Hematopoietic multipotent progenitor cell treated with erythropoietin and hydrocortisone succinate and interleukin-3 and kit ligand, for 4 days (in vitro differentiated cells): ENCODE measurements around the gene TAOK3.

Experiments used
- DNase-seq: peaks from one replicate; pipeline ENCODE4 v3.0.0-alpha.2; 2015

TAOK3 gene

DNA sequence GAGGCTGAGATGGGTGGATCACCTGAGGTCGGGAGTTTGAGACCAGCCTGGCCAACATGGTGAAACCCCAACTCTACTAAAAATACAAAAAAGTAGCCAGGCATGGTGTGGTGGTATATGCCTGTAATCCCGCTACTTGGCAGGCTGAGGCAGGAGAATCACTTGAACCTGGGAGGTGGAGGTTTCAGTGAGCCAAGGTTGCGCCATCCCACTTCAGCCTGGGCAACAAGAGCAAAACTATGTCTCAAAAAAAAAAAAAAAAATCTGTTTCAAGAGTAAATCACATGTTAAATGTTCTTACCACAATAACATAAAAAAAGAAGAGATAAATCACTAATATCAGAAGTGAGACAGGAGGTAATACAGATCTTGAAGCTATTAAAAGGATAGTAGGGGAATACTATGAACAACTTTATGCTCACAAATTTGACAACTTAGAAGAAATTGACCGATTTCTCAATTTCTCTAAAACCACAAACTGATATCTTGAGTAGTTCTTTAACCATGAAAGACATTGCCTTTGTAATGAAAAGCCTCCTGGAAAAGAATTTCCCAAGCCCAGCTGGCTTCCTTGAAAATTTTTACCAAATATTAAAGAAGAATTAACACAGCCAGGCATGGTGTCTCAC is 37.7 kb downstream of the TAOK3 start:
- DNase-seq, result peak; percentile 56

DNA sequence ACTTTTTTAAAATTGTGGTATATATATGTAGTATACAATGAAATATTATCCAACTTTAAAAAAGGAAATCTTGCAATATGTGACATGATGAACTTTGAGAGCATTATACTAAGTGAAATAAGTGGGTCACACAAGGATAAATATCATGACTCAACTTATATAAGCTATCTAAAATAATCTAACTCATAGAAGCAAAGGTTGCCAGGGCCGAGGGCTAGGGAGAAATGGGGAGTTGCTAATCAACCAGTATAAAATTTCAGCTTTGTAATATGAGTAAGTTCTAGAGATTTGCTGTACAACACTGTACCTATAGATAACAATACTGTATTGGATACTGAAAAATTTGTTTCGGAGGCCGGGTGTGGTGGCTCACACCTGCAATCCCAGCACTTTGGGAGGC is 38.5 kb downstream of the TAOK3 start:
- DNase-seq, result no peak

DNA sequence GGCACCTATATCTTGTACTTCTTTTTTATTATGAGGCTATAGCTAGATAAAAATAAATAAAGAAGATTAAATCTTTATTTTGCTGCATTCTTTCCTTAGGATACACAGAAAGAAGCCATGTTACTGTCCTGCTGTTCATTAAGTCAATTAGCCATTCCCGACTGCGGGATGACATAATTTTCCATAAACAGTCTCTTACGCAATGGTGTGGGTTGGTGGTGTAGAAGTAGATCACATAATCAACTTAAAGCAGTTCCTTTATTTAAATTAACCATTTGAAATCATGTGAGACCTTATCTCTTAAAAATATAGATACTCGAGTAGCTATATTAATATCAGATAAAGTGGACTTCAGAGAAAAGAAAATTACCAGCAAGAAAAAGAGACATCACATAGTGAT is 40.2 kb downstream of the TAOK3 start:
- peak; percentile 72 for DNase-seq

DNA sequence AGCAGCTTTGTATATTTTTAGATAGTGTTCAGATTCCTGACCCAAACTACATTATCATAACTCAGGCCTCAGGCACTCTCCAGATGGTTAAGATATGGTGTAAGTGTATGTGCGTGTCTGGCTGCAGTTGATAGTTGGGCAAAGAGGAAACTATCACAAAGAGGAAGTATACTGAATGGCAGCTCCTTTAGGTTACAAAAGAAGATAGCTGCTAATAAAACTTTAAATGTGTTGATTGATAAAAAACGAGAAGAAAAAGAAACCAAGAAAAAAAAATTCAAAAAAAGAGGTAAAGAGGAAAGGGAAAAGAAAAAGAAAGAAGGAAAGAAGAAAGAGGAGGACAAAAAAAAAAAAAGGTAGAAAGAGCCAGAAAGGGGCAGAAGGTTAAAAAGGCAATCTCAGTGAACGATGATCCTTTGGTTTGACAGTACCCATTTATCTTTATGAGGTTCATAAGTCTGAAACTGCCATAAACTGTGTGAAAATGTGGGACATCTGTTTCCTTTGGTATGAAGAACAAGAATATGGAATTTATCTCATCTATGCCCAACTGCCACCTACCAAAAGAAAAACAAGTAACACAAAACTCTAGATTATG is 42.2 kb downstream of the TAOK3 start:
- peak; percentile 98 for DNase-seq

DNA sequence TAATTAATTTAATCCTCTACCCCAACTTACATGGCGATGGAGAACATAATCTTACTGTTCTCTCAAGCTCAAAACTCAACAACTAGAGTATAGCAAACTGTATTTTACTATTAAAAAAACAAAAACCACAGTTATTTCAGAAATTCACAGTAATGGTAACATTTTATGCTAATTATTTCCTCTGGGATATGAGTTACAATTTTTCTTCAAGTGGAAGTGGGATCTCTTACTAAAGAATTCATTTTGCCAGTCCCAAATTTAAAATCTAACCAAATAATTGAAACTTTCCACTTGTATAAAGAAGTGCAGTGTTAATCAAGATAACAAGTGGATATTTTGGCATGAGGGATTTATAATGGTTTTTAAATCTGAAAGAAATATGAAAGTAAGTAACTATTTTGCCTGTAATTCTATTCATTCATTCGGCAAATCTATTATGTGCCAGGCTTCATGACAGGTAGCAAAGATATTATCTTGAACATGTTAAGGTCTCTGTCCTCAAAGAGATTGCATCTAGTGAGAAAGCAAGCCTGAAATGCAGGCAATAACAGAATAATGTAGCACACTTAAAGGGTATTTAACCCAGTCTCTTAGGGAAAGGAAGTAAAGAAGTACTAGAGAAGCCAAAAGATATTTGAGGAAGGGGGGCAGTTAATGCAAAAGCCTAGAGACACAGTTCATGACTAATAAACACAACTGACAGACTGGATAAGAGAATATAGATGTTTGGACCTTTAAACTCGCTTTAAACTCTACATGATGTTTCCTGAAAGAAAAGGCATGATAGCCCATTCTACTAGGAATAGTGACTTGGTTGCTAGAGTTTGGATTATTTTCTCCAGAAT is 44.0 kb downstream of the TAOK3 start:
- peak; percentile 50 for DNase-seq

DNA sequence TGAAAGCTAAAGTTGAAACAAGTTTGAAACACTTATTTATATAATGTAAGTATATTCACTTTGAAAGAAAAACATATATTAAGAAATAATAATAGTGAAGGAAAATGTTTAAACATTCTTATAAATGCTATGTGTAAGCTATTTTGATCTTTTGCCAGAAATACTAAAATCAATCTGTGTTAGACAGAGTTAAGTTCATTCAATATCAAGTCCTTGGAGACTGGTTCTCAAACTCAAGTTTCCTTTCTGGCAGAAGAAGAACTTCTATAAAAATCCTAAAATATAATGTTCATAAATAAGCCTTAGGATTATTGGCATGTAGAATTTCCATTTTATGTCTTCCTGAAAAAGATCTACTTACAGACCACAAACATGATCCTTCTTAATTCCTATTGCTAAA is 45.3 kb downstream of the TAOK3 start:
- DNase-seq, result no peak

DNA sequence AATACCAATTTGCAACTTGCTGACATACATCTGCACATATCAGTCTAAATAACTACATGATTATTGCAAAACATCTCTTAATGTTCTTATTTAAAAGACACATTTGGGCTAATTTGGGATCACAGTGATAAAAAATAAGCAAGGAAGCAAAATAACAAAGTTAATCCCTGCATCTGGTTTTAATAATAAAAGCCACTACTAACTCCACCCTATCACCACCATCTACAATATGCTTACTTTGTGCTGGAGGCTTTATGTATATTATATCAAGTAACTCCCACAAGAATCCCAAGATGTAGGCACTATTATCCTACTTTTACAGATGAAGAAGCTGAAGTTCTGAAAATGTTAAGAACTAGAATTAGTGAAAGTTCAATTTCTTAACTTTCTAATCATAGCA is 45.7 kb downstream of the TAOK3 start:
- no peak for DNase-seq

DNA sequence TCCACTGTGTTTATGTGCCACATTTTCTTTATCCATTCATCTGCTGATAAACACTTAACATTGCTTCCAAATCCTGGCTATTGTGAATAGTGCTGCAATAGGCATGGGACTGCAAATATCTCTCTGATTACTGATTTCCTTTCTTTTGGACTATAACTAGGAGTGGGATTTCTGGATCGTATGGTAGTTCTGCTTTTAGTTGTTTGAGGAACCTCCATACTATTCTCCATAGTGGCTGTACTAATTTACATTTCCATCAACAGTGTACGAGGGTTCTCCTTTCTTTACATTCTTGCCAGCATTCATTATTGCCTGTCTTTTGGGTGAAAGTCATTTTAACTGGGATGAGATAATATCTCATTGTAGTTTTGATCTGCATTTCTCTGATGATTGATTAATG is 47.6 kb downstream of the TAOK3 start:
- DNase-seq, result no peak

DNA sequence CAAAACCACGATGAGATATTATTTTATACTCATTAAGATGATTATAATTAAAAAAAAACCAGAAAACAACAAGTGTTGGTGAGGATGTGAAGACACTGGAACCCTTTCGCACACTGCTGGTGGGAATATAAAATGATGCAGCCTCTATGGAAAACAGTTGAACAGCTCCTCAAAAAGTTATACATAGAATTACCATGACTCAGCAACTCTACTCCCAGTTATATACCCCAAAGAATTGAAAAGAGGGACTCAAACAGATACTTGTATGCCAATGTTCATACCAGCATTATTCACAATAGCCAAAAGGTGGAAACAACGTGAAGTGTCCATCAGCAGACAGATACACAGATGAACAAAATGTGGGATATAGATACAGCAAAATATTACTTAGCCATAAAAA is 53.1 kb downstream of the TAOK3 start:
- DNase-seq, result no peak

DNA sequence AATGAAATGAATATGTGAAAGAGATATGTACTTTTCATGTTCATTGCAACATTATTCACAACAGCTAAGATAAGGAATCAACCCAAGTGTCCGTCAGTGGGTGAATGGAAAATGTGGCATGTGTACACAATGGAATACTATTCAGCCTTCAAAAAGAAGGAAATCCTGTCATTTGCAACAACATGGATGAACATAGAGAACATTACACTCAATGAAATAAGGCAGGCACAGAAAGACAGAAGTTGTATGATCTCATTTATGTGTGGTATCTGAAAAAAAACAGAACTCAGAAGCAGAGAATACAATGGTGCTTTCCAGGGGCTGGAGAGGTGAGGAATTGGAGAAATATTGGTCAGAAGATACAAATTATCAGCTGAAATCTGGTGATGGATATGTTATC is 54.0 kb downstream of the TAOK3 start:
- DNase-seq, result no peak

DNA sequence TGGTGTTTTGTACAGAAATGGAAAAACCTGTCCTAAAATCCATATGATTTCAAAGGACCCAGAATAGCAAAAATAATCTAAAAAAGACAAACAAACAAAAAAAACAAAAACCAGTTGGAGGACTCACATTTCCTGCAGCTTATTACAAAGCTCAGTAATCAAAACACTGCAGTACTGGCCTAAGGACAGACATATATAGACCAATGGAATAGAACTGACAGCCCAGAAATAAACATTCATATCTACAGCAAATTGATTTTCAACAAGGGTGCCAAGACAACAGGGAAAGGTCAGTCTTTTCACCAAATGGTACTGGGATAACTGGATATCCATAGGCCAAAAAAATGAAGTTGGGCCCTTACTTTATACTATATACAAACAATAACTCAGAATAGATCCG is 55.0 kb downstream of the TAOK3 start:
- DNase-seq, result no peak

DNA sequence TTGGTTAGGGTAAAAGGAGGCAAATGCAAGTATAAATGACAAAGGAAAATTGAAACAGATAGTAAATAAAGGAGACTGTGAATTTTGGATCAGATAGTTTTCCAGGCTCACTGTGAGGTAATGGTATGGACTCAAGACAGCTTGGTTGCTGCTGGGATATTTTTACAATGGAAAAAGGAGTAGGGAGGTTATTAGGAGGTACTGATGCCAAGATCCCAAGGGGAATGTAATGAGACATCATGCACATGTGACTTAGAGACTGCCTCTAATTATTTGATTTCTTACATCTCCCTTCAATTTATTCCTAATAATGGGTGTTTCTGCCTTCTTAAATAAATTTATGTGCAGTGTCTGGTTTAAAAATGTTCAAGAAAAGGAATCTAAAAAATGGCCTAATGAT is 56.9 kb downstream of the TAOK3 start:
- DNase-seq, result no peak

DNA sequence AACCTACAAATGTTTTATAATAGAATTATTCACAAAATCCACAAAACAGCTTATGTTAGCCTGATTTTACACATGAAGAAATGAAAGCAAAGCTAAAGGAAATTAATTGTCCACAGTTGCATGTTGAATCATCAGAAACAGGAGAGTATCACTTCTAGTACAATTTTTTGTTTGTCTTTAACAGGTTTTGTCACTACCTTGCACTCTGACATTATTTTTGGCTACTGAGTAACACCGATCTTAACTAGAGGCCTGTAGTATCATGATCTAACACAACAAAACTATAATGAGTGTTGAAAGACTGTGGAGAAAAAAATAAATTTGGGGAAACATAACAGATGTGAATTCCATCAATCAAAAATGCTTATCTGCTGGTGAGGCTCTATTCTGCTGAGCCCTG is 60.1 kb downstream of the TAOK3 start:
- no peak for DNase-seq

DNA sequence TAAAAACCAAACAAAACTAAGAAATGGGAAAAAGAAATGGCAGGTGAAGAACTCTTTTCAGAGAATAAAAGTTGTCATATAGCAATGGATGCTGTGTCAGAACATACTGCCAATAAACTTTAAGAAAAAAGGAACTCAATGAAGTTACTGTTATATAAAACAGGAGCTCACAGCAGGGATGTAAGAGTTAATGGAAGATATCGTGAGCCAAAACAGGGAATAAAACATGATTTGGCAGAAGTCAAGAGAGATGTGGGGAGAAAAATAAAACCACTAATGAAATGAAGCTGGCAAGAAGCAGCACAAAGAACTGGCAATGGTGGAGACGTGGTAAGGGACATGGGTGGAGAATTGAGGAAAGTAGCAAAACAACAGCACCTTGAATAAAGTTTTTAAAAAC is 61.0 kb downstream of the TAOK3 start:
- peak; percentile 40 for DNase-seq

DNA sequence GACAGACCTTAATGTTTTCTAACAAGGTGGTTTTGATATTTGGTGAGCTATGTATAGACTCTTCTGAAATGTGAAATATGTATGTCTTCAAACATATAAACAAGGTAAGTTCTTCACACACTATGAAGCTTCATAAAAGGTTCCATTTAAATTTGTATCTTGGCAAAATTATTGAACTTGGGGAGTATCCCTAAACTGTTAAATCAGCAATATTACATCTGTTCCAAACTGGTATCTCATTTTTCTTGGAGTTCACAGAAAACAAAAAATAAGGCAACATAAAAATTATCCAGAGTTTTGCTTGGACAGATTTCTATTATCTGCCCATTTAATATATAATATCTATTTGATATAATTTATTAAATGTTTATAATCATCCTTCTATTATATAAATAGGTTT is 62.4 kb downstream of the TAOK3 start:
- no peak for DNase-seq

DNA sequence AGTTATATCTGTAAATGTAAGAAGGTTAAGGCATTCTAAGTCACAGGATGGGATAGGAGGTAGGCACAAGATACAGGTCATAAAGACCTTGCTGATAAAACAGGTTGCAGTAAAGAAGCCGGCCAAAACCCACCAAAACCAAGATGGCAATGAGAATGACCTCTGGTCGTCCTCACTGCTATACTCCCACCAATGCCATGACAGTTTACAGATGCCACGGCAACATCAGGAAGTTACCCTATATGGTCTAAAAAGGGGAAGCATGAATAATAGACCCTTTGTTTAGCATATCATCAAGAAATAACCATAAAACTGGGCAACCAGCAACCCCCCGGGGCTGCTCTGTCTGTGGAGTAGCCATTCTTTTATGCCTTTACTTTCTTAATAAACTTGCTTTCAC is 64.7 kb downstream of the TAOK3 start:
- DNase-seq, result peak; percentile 91

DNA sequence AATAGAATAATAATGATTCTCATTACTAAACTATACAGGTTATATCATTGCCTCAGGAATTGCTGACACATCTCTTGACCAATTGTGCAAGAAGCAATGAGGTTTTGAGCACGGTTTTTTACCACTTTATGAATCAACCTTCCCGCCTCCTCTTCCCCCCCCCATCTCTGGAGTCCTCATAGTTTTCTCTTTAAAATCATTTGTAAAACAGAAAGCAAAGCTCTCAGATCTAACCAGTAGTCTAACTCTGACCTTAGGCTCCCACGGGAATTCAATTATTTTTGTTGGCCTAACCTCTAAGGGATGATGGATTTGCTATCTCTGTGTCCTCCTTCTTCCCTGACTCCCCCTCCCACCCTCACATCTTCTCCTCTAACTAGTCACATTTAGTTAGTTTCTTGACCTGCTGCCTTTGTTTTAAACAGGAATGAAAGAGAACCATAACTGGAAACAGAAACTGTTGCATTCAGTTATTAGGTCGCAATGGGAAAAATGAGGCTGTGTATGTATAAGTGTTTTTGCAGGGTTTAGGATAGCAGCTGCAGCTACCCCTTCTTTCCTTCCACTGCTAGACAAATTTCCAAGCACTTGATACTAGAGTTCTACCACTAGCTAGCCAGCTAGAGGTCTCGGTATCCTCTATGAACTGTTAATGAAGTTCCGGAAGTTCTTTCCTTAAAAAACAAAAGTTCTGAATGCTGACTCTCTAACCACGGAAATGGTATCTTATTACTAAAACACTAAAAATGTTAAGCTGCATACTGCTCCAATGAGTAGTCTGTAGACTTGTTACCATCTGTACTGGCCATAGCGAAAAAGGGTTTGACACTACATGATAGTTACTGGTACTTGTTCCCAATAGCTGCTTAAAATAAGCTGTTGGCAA is 65.4 kb downstream of the TAOK3 start:
- DNase-seq, result peak; percentile 77

DNA sequence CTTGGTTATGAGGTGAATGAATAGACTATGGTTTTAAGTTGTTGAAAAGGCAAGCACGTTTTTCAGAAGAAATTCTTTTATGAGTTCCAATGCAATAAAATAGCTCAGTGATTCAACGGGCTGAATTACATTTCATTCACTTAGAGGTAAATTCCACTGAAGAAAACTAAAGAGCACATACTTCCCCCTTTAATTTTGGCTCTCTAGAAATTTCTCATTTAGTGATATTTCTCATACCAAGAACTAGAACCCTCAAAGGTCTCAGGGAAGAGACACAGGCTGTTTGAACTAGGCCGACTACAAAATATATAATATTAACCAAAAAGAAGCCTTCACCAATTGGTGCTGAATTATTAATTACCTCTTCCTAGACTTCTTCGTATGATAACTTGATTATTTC is 68.6 kb downstream of the TAOK3 start:
- DNase-seq, result no peak

DNA sequence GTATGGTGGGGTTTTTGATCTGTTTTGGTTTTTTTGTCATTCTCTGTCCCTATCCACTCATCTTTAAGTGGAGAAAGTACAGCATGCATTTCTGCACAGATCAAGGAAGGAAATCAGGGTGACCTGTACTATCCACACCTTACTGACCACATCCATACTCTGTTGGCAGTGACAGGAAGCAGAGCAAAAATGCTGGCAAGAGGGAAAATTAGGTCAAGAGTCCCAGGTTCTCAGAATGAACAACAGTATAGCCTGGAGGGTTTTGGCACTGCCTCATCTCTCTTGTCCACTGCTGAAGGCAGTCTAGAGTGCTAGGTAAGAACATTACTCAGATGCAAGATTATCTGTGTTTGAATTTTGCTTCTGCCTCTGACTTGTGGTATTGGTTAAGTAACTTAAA is 70.7 kb downstream of the TAOK3 start:
- no peak for DNase-seq

DNA sequence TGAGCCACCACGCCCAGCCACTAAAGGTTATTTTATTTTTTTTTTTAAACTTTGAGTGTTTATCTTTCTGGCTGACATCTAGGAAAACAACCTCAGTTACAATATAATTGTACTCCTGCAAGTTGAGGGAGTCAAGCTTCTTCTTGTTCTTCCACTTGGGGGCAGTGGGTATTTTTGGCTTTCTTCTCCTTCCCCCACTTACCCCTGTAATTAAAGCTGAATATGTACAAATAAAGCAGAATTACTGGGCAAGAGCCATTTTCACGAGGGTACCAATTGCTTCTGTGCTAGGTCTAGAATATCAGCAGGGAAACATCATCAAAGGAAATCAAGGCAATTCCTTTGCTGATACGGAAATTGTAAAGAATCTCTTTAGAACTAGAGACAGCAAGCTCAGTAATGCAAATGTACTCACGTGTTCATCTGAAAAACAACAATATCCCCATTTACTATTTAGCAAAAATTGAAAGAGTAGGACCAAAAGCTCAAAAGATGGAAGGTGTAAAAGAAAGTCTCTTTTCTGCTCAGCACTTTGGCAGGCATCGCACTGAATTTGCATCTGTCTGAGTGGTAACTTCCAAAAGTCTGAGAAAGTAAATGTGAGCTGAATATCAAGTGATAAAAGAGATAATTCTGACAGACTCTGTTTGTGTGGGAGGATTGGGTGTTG is 72.8 kb downstream of the TAOK3 start:
- DNase-seq, result peak; percentile 70

DNA sequence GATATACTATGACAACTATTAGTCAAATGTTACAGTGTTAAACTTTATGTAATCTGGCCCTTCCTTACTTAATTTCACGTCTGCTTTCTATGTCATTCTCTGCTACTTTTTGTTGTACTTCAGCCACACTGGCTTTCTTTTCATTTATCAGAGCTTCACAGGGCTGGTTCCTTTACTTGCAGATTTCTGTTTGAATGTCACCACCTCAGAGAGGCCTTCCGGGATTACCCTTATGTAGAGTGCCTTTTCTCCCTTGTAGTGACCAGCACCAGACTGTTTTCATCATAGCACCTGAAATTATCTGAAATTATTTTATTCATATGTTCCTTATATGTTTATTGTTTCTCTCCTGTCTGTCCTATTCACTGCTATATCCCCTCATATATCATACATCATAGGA is 75.4 kb downstream of the TAOK3 start:
- DNase-seq, result no peak

DNA sequence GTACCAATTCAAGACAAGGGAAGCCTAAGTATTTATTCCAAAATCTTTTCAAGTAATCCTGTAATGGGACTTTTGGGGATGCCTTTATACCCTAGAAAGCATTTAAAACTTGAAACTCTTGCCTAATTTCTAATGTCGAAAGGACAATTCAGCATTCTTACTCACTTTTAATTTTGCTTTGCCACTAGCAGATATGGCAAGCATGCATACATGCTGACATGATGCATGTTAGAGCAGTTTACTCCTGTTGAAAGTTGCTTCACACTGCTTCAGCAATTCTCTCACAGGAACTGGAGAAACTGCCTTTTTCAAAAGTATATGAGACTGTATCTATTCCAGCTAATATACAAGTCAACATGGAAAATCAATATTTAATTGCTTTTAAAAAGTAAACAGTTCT is 79.9 kb downstream of the TAOK3 start:
- no peak for DNase-seq

DNA sequence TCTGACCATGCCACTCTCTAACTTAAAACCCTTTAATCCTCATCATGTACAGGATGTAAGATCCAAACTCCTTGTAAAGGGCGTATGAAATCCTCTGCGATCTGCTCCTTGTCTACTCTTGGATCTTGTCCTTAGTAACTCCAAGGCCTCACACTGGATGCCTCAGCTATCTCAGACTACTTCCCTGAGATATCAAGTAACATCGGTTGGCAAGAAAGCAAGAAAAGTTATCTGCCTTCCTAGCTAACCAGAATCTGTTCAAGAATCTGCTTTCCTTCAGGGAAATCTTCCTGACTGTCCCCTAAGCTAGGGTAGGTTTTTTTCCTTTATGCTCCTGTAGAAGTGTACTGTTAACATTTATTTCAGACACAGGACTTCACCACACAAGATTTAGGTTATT is 82.6 kb downstream of the TAOK3 start:
- DNase-seq, result no peak
